Kidney capillary endothelial cell (primary cell): Measurements from ENCODE around the gene LHX2.

Experiments
- DNase-seq: peaks from one replicate; pipeline ENCODE4 v3.0.0-alpha.2; 2018; ENCODE audit warnings: low spot score

LHX2 gene

GRCh38 chr9:124033348-124033747 lies 21.8 kb downstream of the LHX2 start:
- no peak for DNase-seq

GRCh38 chr9:124033967-124034366 lies 22.4 kb downstream of the LHX2 start:
- DNase-seq, result no peak

- no peak for DNase-seq
Measured at GRCh38 chr9:124035001-124035650, 23.6 kb downstream of the LHX2 start.

- DNase-seq, result no peak
Measured at GRCh38 chr9:124036578-124036977, 25.0 kb downstream of the LHX2 start.

GRCh38 chr9:124037790-124038189 lies 26.2 kb downstream of the LHX2 start:
- DNase-seq, result no peak

- no peak for DNase-seq
Measured at GRCh38 chr9:124038239-124038638, 26.7 kb downstream of the LHX2 start.

- DNase-seq, result no peak
Measured at GRCh38 chr9:124038790-124039633, 27.4 kb downstream of the LHX2 start.

- DNase-seq, result no peak
Measured at GRCh38 chr9:124040186-124040931, 28.8 kb downstream of the LHX2 start.

GRCh38 chr9:124040935-124041816 lies 29.6 kb downstream of the LHX2 start:
- no peak for DNase-seq

- no peak for DNase-seq
Measured at GRCh38 chr9:124041817-124042116, 30.2 kb downstream of the LHX2 start.

GRCh38 chr9:124042201-124042721 lies 30.7 kb downstream of the LHX2 start:
- no peak for DNase-seq

- DNase-seq, result no peak
Measured at GRCh38 chr9:124044448-124044847, 32.9 kb downstream of the LHX2 start.

GRCh38 chr9:124045076-124045829 lies 33.7 kb downstream of the LHX2 start:
- DNase-seq, result no peak

GRCh38 chr9:124045830-124046177 lies 34.2 kb downstream of the LHX2 start:
- DNase-seq, result no peak

- DNase-seq, result no peak
Measured at GRCh38 chr9:124046189-124046588, 34.6 kb downstream of the LHX2 start.

GRCh38 chr9:124047251-124047672 lies 35.7 kb downstream of the LHX2 start:
- no peak for DNase-seq

GRCh38 chr9:124050955-124051354 lies 39.4 kb downstream of the LHX2 start:
- DNase-seq, result no peak

GRCh38 chr9:124052401-124052800 lies 40.8 kb downstream of the LHX2 start:
- no peak for DNase-seq

- DNase-seq, result no peak
Measured at GRCh38 chr9:124054582-124055227, 43.1 kb downstream of the LHX2 start.

GRCh38 chr9:124060844-124061605 lies 49.5 kb downstream of the LHX2 start:
- DNase-seq, result no peak
